ENCODE results near the gene CTTN. TPM values are rescaled to one million over a fixed set of nuclear protein-coding genes. Genes with fewer than 3 reads are reported as not detected.

Gene CTTN
- total RNA-seq, 1 donor from 2014 or later: 458 TPM

GRCh38 chr11:70397336-70397982 lies 870 bp upstream of the CTTN start:
- peak overlapping the region; percentile 95 for H3K4me3 Mint-ChIP-seq (ENCODE audit: unreplicated experiment)
- H3K4me1 Mint-ChIP-seq (ENCODE audit: unreplicated experiment): peaks cover 24% of the 10 kb centered on the region
- TF ChIP-seq, protein P1, sequence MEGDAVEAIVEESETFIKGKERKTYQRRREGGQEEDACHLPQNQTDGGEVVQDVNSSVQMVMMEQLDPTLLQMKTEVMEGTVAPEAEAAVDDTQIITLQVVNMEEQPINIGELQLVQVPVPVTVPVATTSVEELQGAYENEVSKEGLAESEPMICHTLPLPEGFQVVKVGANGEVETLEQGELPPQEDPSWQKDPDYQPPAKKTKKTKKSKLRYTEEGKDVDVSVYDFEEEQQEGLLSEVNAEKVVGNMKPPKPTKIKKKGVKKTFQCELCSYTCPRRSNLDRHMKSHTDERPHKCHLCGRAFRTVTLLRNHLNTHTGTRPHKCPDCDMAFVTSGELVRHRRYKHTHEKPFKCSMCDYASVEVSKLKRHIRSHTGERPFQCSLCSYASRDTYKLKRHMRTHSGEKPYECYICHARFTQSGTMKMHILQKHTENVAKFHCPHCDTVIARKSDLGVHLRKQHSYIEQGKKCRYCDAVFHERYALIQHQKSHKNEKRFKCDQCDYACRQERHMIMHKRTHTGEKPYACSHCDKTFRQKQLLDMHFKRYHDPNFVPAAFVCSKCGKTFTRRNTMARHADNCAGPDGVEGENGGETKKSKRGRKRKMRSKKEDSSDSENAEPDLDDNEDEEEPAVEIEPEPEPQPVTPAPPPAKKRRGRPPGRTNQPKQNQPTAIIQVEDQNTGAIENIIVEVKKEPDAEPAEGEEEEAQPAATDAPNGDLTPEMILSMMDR (IDR thresholded peaks at IDR 0.05; ENCODE audit: unreplicated experiment): no peak
- peak overlapping the region; percentile 69 for H3K27ac Mint-ChIP-seq (ENCODE audit: unreplicated experiment)
- peak; percentile 39 for DNase-seq (ENCODE audit: low spot score)
- peaks cover 6% of the 10 kb centered on the region for H3K27me3 Mint-ChIP-seq (ENCODE audit: unreplicated experiment)
- peaks cover 15% of the 10 kb centered on the region for H3K36me3 Mint-ChIP-seq (ENCODE audit: low read depth, unreplicated experiment)
- no peaks in the 10 kb centered on the region for H3K9me3 Mint-ChIP-seq (ENCODE audit: unreplicated experiment)

- H3K36me3 Mint-ChIP-seq (ENCODE audit: low read depth, unreplicated experiment): peaks cover 7% of the 10 kb centered on the region
- TF ChIP-seq, protein P1 (IDR thresholded peaks at IDR 0.05; ENCODE audit: unreplicated experiment): no peak
- DNase-seq (ENCODE audit: low spot score): no peak
- H3K4me1 Mint-ChIP-seq (ENCODE audit: unreplicated experiment): peaks cover 32% of the 10 kb centered on the region
- H3K27me3 Mint-ChIP-seq (ENCODE audit: unreplicated experiment): peaks cover 6% of the 10 kb centered on the region
- H3K27ac Mint-ChIP-seq (ENCODE audit: unreplicated experiment): peak overlapping the region; percentile 72
- peak overlapping the region; percentile 95 for H3K4me3 Mint-ChIP-seq (ENCODE audit: unreplicated experiment)
- no peaks in the 10 kb centered on the region for H3K9me3 Mint-ChIP-seq (ENCODE audit: unreplicated experiment)
Observed at GRCh38 chr11:70398834-70399680, 728 bp downstream of the CTTN start.

DNA sequence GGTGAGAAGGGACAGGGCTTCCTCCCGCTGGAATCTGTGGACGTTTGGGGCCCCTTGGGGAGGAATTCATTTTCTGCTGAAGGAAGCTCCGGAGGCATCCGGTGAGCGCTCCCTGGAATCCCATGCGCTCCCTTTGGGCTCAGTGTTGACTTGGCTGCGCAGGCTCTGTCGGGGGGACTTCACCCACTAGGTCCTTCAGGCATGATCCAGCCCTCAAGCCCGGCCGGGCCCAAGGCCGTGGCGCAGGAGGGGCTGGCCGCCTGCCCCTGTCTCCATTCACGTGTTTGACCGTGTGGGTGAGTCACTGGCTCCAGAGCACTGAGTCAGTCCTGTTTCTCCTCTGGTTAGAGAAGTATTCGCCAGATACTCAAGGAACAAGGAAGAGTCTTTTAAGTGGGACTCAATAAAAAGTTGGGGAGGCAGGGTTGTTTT lies 1.4 kb downstream of the CTTN start:
- Mint-ChIP-seq H3K36me3 (ENCODE audit: low read depth, unreplicated experiment) (peaks cover 7% of the 10 kb centered on the region), H3K9me3 (ENCODE audit: unreplicated experiment) (no peaks in the 10 kb centered on the region), H3K27ac (ENCODE audit: unreplicated experiment) (peak overlapping the region; percentile 78), H3K4me3 (ENCODE audit: unreplicated experiment) (peak overlapping the region; percentile 95), H3K27me3 (ENCODE audit: unreplicated experiment) (peaks cover 6% of the 10 kb centered on the region), H3K4me1 (ENCODE audit: unreplicated experiment) (peaks cover 35% of the 10 kb centered on the region)
- TF ChIP-seq, protein P1 (IDR thresholded peaks at IDR 0.05; ENCODE audit: unreplicated experiment): no peak
- DNase-seq (ENCODE audit: low spot score): peak; percentile 25

GRCh38 chr11:70400643-70401042 lies 2.3 kb downstream of the CTTN start:
- Mint-ChIP-seq H3K4me3 (ENCODE audit: unreplicated experiment) (peak overlapping the region; percentile 95), H3K27me3 (ENCODE audit: unreplicated experiment) (peaks cover 6% of the 10 kb centered on the region), H3K27ac (ENCODE audit: unreplicated experiment) (no peak overlapping the region), H3K36me3 (ENCODE audit: low read depth, unreplicated experiment) (peaks cover 7% of the 10 kb centered on the region), H3K9me3 (ENCODE audit: unreplicated experiment) (no peaks in the 10 kb centered on the region), H3K4me1 (ENCODE audit: unreplicated experiment) (peaks cover 40% of the 10 kb centered on the region)
- no peak for DNase-seq (ENCODE audit: low spot score)
- TF ChIP-seq, protein P1 (IDR thresholded peaks at IDR 0.05; ENCODE audit: unreplicated experiment): no peak

DNA sequence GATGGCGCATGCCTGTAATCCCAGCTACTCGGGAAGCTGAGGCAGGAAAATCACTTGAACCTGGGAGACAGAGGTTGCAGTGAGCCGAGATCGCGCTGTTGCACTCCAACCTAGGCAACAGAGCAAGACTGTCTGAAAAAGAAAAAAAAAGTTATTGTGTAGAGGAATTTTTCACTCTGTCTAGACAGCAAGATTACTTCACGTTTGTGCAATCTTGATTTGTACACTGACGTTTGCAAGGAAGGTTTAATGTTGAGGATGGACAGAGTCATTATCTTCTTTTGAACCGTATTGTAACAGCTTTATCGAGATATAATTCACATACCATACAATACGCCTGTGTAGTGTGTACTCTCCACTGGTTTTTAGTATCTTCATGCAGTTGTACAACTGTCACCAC lies 3.7 kb downstream of the CTTN start:
- Mint-ChIP-seq H3K27me3 (ENCODE audit: unreplicated experiment) (peaks cover 6% of the 10 kb centered on the region), H3K4me3 (ENCODE audit: unreplicated experiment) (no peak overlapping the region), H3K9me3 (ENCODE audit: unreplicated experiment) (no peaks in the 10 kb centered on the region), H3K27ac (ENCODE audit: unreplicated experiment) (peak overlapping the region; percentile 41), H3K36me3 (ENCODE audit: low read depth, unreplicated experiment) (peaks cover 7% of the 10 kb centered on the region), H3K4me1 (ENCODE audit: unreplicated experiment) (peaks cover 50% of the 10 kb centered on the region)
- TF ChIP-seq, protein P1 (IDR thresholded peaks at IDR 0.05; ENCODE audit: unreplicated experiment): no peak
- DNase-seq (ENCODE audit: low spot score): no peak

Measured in endothelial cell (in vitro differentiated cells).